Activated naive CD8-positive, alpha-beta T cell treated with anti-CD3 and anti-CD28 coated beads, Interleukin-2, amount 50 U/mL, for 24 hours (primary cell): ENCODE data around the gene LRRIQ4.

ENCODE experiments used
- ATAC-seq: fragments of 150-1000 bp; cut with Tn5 transposase; one replicate; pipeline ENCODE4 v1.10.0; 2021
- DNase-seq: peaks from one replicate; pipeline ENCODE4 v3.0.0; 2021
- H3K27ac Mint-ChIP-seq: one replicate; pipeline ENCODE4 v1.8.0; 2021; ENCODE audit warnings: mild to moderate bottlenecking, mixed read lengths
- H3K27me3 Mint-ChIP-seq: one replicate; pipeline ENCODE4 v1.8.0; 2021; ENCODE audit warnings: mixed read lengths
- H3K36me3 Mint-ChIP-seq: one replicate; pipeline ENCODE4 v1.8.0; 2021; ENCODE audit warnings: low read depth, mixed read lengths
- H3K4me1 Mint-ChIP-seq: one replicate; pipeline ENCODE4 v1.8.0; 2021; ENCODE audit warnings: mixed read lengths
- H3K4me3 Mint-ChIP-seq: one replicate; pipeline ENCODE4 v1.8.0; 2021; ENCODE audit warnings: mild to moderate bottlenecking, moderate library complexity, mixed read lengths
- H3K9me3 Mint-ChIP-seq: one replicate; pipeline ENCODE4 v1.8.0; 2021; ENCODE audit warnings: mixed read lengths

The LRRIQ4 gene

DNA sequence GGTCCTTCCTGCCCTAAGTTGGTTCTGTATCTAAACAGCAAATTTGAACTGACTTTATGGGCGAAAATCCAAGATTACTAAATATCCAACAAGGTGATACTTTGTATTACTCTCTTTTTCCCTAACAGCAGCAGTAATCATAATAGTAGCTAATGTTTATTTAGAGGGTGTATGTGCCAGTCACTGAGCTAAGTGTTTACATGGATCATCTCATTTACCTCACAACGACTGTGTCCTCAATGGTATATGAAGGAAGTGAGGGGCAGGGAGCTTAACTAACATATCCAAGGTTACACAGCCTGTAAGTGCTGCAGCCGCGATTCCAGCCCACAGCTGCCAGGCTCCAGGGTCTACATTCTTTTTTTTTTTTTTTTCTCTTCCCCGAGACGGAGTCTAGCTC is 10.3 kb downstream of the LRRIQ4 start:
- H3K9me3 Mint-ChIP-seq = no peaks in the 10 kb centered on the region
- H3K4me1 Mint-ChIP-seq = no peaks in the 10 kb centered on the region
- no peak for ATAC-seq
- no peaks in the 10 kb centered on the region for H3K36me3 Mint-ChIP-seq
- peaks cover 8% of the 10 kb centered on the region for H3K27me3 Mint-ChIP-seq
- H3K4me3 Mint-ChIP-seq = no peak overlapping the region
- no peak overlapping the region for H3K27ac Mint-ChIP-seq
- DNase-seq = no peak

DNA sequence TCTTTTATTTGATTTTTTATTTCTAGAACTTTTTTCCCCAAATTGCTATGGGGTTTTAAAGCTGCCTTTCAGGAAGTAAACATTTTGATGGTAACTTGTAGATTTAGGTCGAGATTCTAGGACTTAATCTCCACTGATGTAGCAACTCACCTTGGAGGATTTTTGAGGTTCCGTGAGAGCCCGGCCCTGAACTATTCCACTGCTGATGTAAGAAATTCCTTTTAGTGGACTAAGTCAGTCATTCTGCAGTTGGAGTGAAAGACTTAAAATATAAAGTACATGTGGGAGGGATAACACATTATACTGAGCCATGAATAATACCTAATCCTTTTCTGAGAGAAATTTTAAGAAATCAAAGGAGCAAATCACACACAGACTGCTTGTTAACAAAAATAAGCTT is 12.6 kb downstream of the LRRIQ4 start:
- Mint-ChIP-seq H3K9me3 (no peaks in the 10 kb centered on the region), H3K27ac (no peak overlapping the region), H3K27me3 (peaks cover 8% of the 10 kb centered on the region), H3K4me3 (no peak overlapping the region), H3K36me3 (no peaks in the 10 kb centered on the region), H3K4me1 (peaks cover 3% of the 10 kb centered on the region)
- no peak for DNase-seq
- ATAC-seq = no peak

DNA sequence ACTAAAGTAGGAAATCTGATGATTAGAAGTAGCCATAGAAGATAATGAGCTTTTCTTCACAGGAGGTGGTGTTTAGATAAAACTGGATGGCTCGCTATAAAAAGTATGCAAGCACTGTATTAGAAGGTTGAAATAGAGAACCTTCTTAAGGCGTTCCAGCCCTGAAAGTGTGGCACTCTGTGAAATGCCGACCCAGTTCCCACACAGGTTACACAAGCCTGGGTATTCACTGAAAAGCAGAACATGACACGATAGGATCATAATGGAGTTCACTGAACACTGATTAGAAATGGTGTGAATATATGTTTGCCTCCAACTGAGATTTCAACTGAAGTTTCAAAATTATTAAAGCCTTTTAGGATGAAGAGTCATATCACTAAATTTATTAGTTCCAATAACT is 15.0 kb downstream of the LRRIQ4 start:
- no peaks in the 10 kb centered on the region for H3K27me3 Mint-ChIP-seq
- no peak for DNase-seq
- no peaks in the 10 kb centered on the region for H3K36me3 Mint-ChIP-seq
- H3K27ac Mint-ChIP-seq = no peak overlapping the region
- no peak for ATAC-seq
- H3K4me1 Mint-ChIP-seq = peaks cover 3% of the 10 kb centered on the region
- H3K4me3 Mint-ChIP-seq = no peak overlapping the region
- H3K9me3 Mint-ChIP-seq = no peaks in the 10 kb centered on the region

DNA sequence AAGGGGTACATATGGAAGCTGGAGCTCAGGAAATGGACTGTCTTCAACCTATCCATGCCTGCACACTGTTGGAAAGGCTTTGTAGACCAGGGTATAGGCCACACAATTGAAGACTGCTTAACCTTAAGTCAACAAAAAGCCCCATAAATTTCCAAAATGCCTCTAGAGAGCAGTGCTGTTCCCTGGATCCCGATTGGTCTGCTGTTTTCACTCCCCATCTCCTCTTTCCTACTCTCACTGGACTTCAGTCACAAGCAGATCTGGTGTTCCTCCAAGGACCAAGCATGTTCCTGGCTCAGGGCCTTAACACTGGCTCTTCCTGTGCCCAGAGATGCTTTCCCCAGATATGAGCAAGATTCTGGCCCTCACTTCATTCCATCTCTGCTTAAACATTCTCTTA is 22.9 kb downstream of the LRRIQ4 start:
- Mint-ChIP-seq H3K9me3 (no peaks in the 10 kb centered on the region), H3K27ac (no peak overlapping the region), H3K4me1 (no peaks in the 10 kb centered on the region), H3K4me3 (no peak overlapping the region), H3K36me3 (no peaks in the 10 kb centered on the region), H3K27me3 (no peaks in the 10 kb centered on the region)
- DNase-seq = no peak
- no peak for ATAC-seq

DNA sequence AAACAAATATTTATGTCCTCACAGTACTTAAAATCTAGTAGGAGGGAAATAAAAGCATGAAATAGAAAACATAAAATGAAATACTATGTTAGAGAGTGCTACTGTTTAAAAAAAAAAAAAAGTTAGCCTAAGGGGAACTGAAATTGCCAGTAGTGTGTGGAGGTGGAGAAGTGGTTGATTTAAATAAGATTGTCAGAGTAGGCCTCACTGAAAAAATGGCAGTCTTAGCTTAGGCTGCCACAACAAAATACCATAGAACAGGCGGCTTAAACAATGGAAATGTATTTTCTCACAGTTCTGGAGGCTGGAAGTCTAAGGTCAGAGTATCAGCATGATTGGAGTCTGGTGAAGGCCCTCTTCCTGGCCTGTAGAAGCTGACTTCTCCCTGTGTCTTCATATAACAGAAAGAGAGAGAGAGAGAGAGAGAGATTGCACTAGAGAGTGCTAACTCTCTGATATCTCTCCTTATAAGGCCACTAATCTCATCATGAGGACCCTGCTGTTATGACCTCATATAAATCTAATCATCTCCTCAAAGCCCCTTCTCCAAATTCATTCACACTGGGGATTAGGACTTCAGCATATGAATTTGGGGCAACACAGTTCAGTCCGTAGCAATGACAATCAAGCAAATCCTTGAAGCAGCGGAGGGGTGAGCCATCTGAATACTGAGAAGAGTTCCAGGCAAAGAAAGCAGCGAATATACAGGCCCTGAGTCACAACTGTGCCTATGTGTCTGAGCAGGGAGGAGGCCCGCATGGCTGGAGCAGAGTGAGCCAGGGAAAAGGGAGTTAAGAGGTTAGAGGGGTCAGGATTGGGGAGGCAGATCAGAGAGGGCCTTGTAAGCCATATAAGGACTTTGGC is 23.6 kb downstream of the LRRIQ4 start:
- peak overlapping the region; percentile 32 for H3K27ac Mint-ChIP-seq
- no peaks in the 10 kb centered on the region for H3K36me3 Mint-ChIP-seq
- peaks cover 3% of the 10 kb centered on the region for H3K4me1 Mint-ChIP-seq
- H3K9me3 Mint-ChIP-seq = no peaks in the 10 kb centered on the region
- no peak for DNase-seq
- ATAC-seq = no peak
- H3K27me3 Mint-ChIP-seq = no peaks in the 10 kb centered on the region
- no peak overlapping the region for H3K4me3 Mint-ChIP-seq

DNA sequence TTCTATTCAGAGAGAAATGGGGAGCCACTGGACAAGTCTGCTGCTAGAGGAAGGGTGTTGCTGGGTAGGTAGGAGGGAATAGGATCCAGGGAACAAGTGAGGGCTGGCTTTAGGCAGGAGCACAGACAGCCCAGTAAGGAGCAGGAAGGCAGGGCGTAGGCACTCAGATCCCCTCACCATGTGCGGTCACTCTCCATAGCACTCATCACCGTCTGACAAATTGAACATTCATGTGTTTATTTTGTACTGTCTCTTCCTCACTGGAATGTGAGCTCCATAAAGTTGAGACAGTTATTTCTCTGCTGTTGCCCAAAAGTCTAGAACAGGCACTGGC is 24.2 kb downstream of the LRRIQ4 start:
- H3K4me1 Mint-ChIP-seq = peaks cover 3% of the 10 kb centered on the region
- H3K27me3 Mint-ChIP-seq = no peaks in the 10 kb centered on the region
- no peaks in the 10 kb centered on the region for H3K9me3 Mint-ChIP-seq
- ATAC-seq = no peak
- H3K4me3 Mint-ChIP-seq = no peak overlapping the region
- DNase-seq = no peak
- no peak overlapping the region for H3K27ac Mint-ChIP-seq
- H3K36me3 Mint-ChIP-seq = no peaks in the 10 kb centered on the region

DNA sequence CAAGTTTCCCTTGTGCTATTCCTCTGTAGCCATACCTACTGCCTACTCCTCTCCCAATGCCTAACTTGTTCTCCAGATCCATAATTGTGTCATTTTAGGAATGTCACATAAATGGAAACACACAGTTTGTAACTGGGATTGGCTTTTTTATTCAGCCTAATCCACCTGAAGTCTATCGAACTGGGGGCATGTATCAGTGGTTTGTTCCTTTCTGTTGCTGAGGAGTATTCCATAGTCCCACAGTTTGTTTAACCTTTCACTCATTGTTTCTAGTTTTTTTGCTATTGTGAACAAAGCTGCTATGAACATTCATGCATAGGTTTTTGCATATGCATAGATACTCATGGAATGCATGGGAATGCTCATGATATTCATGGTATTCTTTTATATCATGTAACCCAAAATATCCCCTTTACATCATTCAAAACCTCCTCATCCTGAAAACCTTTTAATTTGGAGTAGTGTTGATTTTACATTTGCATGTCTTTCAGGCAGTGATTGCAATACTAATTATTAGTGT is 25.9 kb downstream of the LRRIQ4 start:
- DNase-seq (no peak), ATAC-seq (no peak)
- Mint-ChIP-seq H3K4me1 (peaks cover 3% of the 10 kb centered on the region), H3K4me3 (no peak overlapping the region), H3K27ac (no peak overlapping the region), H3K27me3 (no peaks in the 10 kb centered on the region), H3K36me3 (no peaks in the 10 kb centered on the region), H3K9me3 (no peaks in the 10 kb centered on the region)

DNA sequence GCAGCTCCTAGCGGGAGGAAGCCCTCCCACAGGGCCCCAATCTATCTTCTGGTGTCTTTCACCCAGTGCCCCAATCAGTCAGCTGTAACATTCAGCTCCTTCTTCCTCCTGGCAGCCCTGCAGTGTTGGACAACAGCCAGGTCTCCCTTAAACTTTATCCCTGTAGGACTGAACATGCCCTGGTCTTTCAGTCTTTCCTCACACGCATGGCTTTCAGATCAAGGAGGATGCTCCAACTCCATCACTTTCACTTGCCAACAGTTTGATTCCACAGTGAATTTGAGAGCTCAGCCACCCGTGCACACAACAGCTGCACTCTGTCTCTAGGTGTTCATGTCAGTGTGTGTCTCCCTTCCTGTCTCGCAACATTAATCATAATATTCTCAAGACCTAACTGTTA is 28.5 kb downstream of the LRRIQ4 start:
- Mint-ChIP-seq H3K4me3 (no peak overlapping the region), H3K4me1 (peaks cover 3% of the 10 kb centered on the region), H3K27ac (no peak overlapping the region)

DNA sequence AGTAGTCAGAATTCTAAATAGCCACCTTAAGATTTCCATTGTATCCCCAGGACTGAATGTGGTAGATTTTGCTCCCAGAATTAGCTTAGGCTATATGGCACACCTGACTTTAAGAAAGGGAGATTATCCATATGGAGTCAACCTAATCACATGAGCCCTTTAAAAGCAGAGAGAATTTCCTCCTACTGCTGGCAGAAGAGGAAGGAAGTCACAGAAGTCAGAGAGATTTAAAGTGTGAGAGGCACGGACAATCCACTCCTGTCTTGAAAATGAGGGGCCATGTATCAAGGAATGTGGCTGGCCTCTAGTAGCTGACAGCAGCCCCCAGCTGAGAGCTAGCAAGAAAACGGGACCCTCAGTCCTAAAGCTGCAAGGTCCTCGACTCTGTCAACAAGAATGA is 30.3 kb downstream of the LRRIQ4 start:
- Mint-ChIP-seq H3K4me3 (no peak overlapping the region), H3K27ac (no peak overlapping the region), H3K9me3 (no peaks in the 10 kb centered on the region), H3K4me1 (peaks cover 5% of the 10 kb centered on the region), H3K36me3 (no peaks in the 10 kb centered on the region), H3K27me3 (peaks cover 3% of the 10 kb centered on the region)
- no peak for DNase-seq
- no peak for ATAC-seq

More for the DNA sequence above, 28.5 kb downstream of the LRRIQ4 start:
- ATAC-seq (no peak), DNase-seq (no peak)
- H3K27me3 Mint-ChIP-seq = no peaks in the 10 kb centered on the region
- H3K36me3 Mint-ChIP-seq = no peaks in the 10 kb centered on the region
- no peaks in the 10 kb centered on the region for H3K9me3 Mint-ChIP-seq

DNA sequence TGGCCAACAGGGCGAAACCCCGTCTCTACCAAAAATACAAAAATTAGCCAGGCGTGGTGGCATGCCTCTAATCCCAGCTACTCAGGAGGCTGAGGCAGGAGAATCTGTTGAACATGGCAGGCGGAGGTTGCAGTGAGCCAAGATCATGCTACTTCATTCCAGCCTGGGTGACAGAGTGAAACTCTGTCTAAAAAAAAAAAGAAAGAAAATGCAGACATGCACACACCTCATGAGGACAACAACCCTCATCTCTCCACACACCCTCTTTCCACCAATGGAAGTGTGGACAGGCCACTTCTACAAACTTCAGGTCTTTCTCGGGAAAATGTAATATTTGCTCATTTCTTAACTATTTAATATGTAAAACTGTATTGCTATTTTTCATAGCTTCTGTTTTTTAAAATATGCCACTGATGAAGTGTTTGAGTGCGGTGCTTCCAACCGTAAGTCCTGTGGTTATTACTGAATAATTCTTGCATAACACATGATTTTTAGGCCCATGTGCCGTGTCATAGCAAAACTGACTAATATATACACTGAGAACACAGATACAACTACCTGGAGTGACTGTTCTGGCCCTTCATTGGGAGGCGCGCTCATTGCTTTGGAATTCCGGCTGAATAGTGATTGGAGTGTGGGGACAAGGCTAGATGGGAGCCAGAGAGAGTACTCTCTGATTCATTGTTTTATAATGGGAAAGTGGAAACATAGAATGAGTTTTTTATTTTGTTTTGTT is 34.0 kb downstream of the LRRIQ4 start:
- Mint-ChIP-seq H3K4me1 (peaks cover 2% of the 10 kb centered on the region), H3K36me3 (no peaks in the 10 kb centered on the region), H3K9me3 (no peaks in the 10 kb centered on the region), H3K27ac (no peak overlapping the region), H3K27me3 (peaks cover 3% of the 10 kb centered on the region), H3K4me3 (no peak overlapping the region)
- no peak for DNase-seq
- ATAC-seq = no peak

DNA sequence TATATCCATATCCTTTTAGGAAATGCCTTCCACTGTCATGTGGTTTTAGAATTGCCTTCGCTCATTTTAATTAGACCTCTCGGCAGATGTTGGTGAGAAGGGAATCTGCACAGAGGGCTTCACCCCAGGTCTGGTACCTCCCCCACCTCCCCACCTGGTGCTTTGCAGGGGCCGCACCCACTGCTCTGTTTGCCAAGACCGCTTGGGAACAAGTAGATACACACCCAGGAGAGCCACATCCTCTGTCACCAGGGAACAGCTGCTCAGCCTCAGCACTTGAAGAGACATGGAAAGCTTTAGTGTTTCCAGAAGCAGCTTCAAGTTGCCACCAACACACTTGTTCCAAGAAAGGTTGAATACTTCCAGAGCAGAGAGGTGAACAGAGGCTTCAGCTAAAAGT is 35.2 kb downstream of the LRRIQ4 start:
- Mint-ChIP-seq H3K9me3 (no peaks in the 10 kb centered on the region), H3K27ac (no peak overlapping the region), H3K36me3 (no peaks in the 10 kb centered on the region)

DNA sequence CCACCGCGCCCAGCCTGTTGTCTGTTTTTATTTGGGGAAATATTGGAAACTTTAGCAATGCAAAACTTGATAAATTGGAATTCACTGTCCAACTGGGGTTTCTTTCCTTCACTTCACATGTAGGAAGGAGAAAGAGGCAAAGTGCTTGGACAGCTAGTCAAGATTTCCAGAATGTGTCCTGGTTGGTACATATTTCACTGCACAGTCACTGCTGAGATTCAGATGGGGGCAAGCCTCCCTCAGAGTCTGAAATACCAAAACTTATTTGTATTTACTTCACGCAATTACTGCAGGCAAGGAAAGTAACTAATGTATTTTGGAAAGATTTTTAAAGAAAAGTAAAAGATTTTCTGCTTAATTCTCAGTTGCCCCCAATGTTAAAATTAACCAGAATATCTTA is 36.1 kb downstream of the LRRIQ4 start:
- Mint-ChIP-seq H3K27me3 (peaks cover 3% of the 10 kb centered on the region), H3K36me3 (no peaks in the 10 kb centered on the region), H3K4me3 (no peak overlapping the region), H3K9me3 (no peaks in the 10 kb centered on the region), H3K4me1 (peaks cover 2% of the 10 kb centered on the region), H3K27ac (no peak overlapping the region)
- no peak for DNase-seq
- ATAC-seq = no peak

More for the DNA sequence above, 35.2 kb downstream of the LRRIQ4 start:
- peaks cover 3% of the 10 kb centered on the region for H3K27me3 Mint-ChIP-seq
- DNase-seq = no peak
- peaks cover 2% of the 10 kb centered on the region for H3K4me1 Mint-ChIP-seq
- H3K4me3 Mint-ChIP-seq = no peak overlapping the region
- no peak for ATAC-seq

DNA sequence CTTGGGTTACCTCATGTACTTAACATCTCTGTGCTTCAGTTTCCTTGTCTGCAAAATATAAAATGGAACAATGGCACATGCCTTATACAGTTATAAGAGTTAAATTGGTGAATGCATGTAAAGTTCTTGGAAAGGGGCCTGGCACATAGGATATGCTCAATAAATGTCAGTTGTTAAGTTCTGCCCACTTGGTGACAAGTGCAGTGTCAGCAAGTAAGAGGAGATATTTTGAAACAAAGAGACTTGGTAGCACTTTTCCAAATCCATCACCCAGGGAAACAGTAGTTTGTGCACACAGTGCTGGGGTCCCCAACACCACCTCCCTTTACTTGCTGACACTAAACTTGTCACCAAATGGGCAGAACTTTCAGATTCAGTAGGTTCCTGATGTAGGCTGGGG is 37.9 kb downstream of the LRRIQ4 start:
- no peaks in the 10 kb centered on the region for H3K36me3 Mint-ChIP-seq
- no peaks in the 10 kb centered on the region for H3K9me3 Mint-ChIP-seq
- no peak overlapping the region for H3K4me3 Mint-ChIP-seq
- H3K27me3 Mint-ChIP-seq = peaks cover 3% of the 10 kb centered on the region
- H3K4me1 Mint-ChIP-seq = peaks cover 2% of the 10 kb centered on the region
- H3K27ac Mint-ChIP-seq = no peak overlapping the region
- DNase-seq (no peak), ATAC-seq (no peak)

DNA sequence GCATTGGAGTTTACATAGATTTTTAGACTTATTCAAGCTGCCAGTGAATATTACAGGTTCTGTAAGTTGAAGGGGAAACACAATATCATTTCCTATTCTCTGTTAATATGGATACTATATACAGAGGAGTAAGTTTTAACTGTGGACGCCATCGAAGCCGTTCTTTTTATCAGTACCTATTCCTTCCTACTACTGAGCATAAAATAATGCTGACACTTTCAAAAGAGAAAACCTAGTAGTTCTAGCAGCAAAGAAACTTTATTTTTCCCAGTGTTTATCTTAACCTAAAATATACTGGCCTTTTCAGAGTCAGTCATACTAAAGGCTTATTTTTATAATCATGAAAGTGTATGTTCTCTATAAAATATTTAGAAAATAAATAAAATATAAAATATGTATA is 42.8 kb downstream of the LRRIQ4 start:
- Mint-ChIP-seq H3K27me3 (peaks cover 4% of the 10 kb centered on the region), H3K4me3 (no peak overlapping the region), H3K9me3 (no peaks in the 10 kb centered on the region), H3K36me3 (no peaks in the 10 kb centered on the region), H3K27ac (no peak overlapping the region), H3K4me1 (no peaks in the 10 kb centered on the region)
- ATAC-seq = no peak
- no peak for DNase-seq

DNA sequence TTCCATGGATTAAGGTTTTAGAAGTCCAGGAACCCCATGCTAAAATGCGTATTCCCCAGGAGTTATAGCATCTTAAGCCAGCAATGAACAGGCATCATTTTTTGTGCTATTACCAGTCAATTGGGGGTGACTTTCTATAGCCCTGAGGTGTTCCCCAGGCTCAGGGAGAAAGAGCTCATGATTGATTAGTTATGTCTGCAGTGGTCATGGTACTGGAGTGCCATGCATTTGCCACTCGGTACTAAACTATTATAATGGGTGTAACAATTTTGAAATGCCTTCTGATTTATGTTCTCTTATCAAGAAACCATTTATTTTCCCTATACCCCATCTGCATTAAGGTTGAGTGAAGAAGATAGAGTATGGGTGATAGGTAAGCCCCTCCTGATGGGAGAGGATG is 45.1 kb downstream of the LRRIQ4 start:
- DNase-seq (no peak), ATAC-seq (no peak)
- H3K9me3 Mint-ChIP-seq = no peaks in the 10 kb centered on the region
- no peaks in the 10 kb centered on the region for H3K36me3 Mint-ChIP-seq
- H3K27me3 Mint-ChIP-seq = peaks cover 4% of the 10 kb centered on the region
- no peak overlapping the region for H3K4me3 Mint-ChIP-seq
- H3K27ac Mint-ChIP-seq = no peak overlapping the region
- H3K4me1 Mint-ChIP-seq = no peaks in the 10 kb centered on the region
